ENCODE results near the gene TTC12. TPM values are rescaled to one million over a fixed set of nuclear protein-coding genes. Genes with fewer than 3 reads are reported as not detected.

TTC12 gene
- total and polyA plus RNA-seq, 2 of the 4 experiments (the other 2 are of a cell fraction): 10.0 to 14.7 TPM

DNA sequence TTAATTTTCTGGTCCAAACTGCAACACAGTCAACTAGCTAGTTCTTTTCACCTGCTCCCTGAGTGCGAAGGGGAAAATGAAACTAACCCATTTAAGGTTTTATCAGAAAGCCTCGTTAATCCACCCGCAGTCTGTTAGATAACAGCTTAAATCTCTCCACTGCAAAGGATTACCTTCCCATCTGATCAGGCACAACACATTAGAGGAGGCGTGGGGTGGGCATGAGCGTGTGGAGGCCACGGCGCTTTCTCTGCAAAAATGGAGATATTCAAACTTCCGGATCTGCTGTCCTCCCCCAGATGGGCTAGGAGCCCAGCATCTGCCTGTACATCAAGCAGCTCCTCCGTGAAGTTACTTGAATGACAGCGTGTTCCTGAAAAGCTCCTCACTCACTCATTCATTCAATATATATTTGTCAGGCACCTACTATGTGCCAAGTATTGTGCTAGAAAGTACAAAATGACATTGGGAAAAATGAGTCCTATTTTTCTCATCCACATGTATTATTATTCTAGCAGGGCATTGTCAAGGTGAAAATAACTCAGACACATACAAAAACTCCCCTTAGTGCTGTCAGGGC is 59.7 kb downstream of the TTC12 start:
- Histone ChIP-seq H3K4me3 (ENCODE audit: insufficient read depth, low read depth, low read length) (no peak overlapping the region), H2AK5ac (ENCODE audit: low read depth, low read length) (no peak overlapping the region), H2AK9ac (replicated peaks; ENCODE audit: low read depth, low read length, poor library complexity) (no peak overlapping the region), H3K36me3 (ENCODE audit: control insufficient read depth, insufficient read depth, low read length) (no peaks in the 10 kb centered on the region), H3K9me3 (ENCODE audit: control insufficient read depth, insufficient read depth, low read length) (no peaks in the 10 kb centered on the region), H2BK20ac (ENCODE audit: low read depth, low read length) (no peak overlapping the region), H3K4me1 (ENCODE audit: control insufficient read depth, insufficient read depth, low read length) (no peaks in the 10 kb centered on the region), H4K20me1 (ENCODE audit: insufficient read depth, low read length) (no peaks in the 10 kb centered on the region), H3K4ac (ENCODE audit: low read depth, low read length) (no peak overlapping the region), H2AFZ (replicated peaks; ENCODE audit: low read length, poor library complexity) (no peak overlapping the region), H3K27me3 (ENCODE audit: control insufficient read depth, insufficient read depth, low read length) (peaks cover 2% of the 10 kb centered on the region; the same call in 1 of the 2 replicates), H3K14ac (replicated peaks; ENCODE audit: low read depth, low read length) (no peak overlapping the region), H3K18ac (ENCODE audit: low read depth, low read length) (no peak overlapping the region), H3K23ac (ENCODE audit: low read depth, low read length) (no peak overlapping the region), H3K27ac (ENCODE audit: insufficient read depth, low read length) (no peak overlapping the region), H3K9me1 (ENCODE audit: insufficient read depth, low read length) (no peaks in the 10 kb centered on the region), H3K79me1 (ENCODE audit: low read depth in 1 of 2, low read length in 2 of 2) (no peaks in the 10 kb centered on the region), H3K9ac (ENCODE audit: low read depth, low read length) (no peak overlapping the region), H4K91ac (ENCODE audit: insufficient read depth, low read depth, low read length) (no peak overlapping the region), H2BK120ac (ENCODE audit: low read depth, low read length) (no peak overlapping the region), H3K4me2 (ENCODE audit: low read depth, low read length) (no peak overlapping the region), H4K5ac (ENCODE audit: low read depth, low read length) (no peak overlapping the region), H4K8ac (ENCODE audit: low read depth in 2 of 2, low read length in 2 of 2) (no peak overlapping the region), H2BK5ac (ENCODE audit: low read depth, low read length, poor library complexity, severe bottlenecking) (no peak overlapping the region), H3K56ac (ENCODE audit: extremely low read depth, insufficient read depth, low read length) (no peak overlapping the region), H2BK15ac (ENCODE audit: low read depth, low read length) (no peak overlapping the region)
- dilution Hi-C loops (cut with HindIII; ENCODE audit: low sequenced_read_pairs, unreplicated experiment) (no loop called here), intact Hi-C loops (cut with micrococcal nuclease) (no loop called here), in situ Hi-C loops (cut with MboI; ENCODE audit: low sequenced_read_pairs) (no loop called here)
- no peak for ATAC-seq (ENCODE audit: low read depth)
- 80% methylated on average over 1 of the region's 10 CpGs; no CpG with 5 or more reads in 1 of the 2 experiments for WGBS, 2 experiments (ENCODE audit: extremely low coverage in 2 of 2, insufficient read length in 1 of 2)
- ChIA-PET POLR2A (ENCODE audit: unreplicated experiment) (no interaction called here), CTCF (interaction anchor here (0.8 kb wide), 1 partner anchor 50 kb away, joined by 3 read pairs; no protein-coding TSS in a partner anchor)
- no peak for TF ChIP-seq SMC3 (IDR thresholded peaks at IDR 0.05; ENCODE audit: low read depth, low read length)
- TF ChIP-seq MAZ (IDR thresholded peaks at IDR 0.05; ENCODE audit: borderline replicate concordance, low read depth, low read length): no peak
- TF ChIP-seq, protein P1, sequence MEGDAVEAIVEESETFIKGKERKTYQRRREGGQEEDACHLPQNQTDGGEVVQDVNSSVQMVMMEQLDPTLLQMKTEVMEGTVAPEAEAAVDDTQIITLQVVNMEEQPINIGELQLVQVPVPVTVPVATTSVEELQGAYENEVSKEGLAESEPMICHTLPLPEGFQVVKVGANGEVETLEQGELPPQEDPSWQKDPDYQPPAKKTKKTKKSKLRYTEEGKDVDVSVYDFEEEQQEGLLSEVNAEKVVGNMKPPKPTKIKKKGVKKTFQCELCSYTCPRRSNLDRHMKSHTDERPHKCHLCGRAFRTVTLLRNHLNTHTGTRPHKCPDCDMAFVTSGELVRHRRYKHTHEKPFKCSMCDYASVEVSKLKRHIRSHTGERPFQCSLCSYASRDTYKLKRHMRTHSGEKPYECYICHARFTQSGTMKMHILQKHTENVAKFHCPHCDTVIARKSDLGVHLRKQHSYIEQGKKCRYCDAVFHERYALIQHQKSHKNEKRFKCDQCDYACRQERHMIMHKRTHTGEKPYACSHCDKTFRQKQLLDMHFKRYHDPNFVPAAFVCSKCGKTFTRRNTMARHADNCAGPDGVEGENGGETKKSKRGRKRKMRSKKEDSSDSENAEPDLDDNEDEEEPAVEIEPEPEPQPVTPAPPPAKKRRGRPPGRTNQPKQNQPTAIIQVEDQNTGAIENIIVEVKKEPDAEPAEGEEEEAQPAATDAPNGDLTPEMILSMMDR (conservative IDR thresholded peaks at IDR 0.05; ENCODE audit: low read depth, low read length): no peak
- no peak for TF ChIP-seq RAD21 (IDR thresholded peaks at IDR 0.05; ENCODE audit: low read length)
- TF ChIP-seq, protein P2, sequence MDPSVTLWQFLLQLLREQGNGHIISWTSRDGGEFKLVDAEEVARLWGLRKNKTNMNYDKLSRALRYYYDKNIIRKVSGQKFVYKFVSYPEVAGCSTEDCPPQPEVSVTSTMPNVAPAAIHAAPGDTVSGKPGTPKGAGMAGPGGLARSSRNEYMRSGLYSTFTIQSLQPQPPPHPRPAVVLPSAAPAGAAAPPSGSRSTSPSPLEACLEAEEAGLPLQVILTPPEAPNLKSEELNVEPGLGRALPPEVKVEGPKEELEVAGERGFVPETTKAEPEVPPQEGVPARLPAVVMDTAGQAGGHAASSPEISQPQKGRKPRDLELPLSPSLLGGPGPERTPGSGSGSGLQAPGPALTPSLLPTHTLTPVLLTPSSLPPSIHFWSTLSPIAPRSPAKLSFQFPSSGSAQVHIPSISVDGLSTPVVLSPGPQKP (IDR thresholded peaks at IDR 0.05; ENCODE audit: borderline replicate concordance, low read depth, low read length): no peak
- no peak for TF ChIP-seq MXI1 (IDR thresholded peaks at IDR 0.05; ENCODE audit: borderline replicate concordance, low read depth, low read length)
- no peak for TF ChIP-seq FOS (IDR thresholded peaks at IDR 0.05; ENCODE audit: low read depth, low read length)
- no peak for TF ChIP-seq BHLHE40 (IDR thresholded peaks at IDR 0.05; ENCODE audit: low read depth, low read length)
- no peak for DNase-seq
- no TSS peak for BruUV-seq (replicated peaks)

Measured in IMR-90 (cell line).